Measurements from ENCODE around the gene TATDN2. TPM values are rescaled to one million over a fixed set of nuclear protein-coding genes. Genes with fewer than 3 reads are reported as not detected.
"Not testable (repeated sequence)": the region's sequence is repeated elsewhere in the genome, so short reads cannot be mapped to it uniquely, and the experiment has no call there.

TATDN2 gene
- total RNA-seq, 1 experiment from 2014 or later: 30.4 TPM

GRCh38 chr3:10263646-10264363 lies 15.5 kb downstream of the TATDN2 start:
- CTCF ChIA-PET: interaction anchor here (0.6 kb wide), 1 partner anchor 58 kb away, joined by 3 read pairs; no protein-coding TSS in a partner anchor
- in situ Hi-C loops (cut with HindIII; ENCODE audit: low pct_unique_long_range_greater_than_20kb, low sequenced_read_pairs): no loop called here
- H3K36me3 ChIP-seq (ENCODE audit: control insufficient read depth, insufficient read depth, low read length): peaks cover 8% of the 10 kb centered on the region

GRCh38 chr3:10265833-10266232 lies 17.6 kb downstream of the TATDN2 start:
- intact Hi-C loops (cut with micrococcal nuclease; ENCODE audit: unreplicated experiment) (no loop called here), in situ Hi-C loops (cut with HindIII; ENCODE audit: low pct_unique_long_range_greater_than_20kb, low sequenced_read_pairs) (no loop called here)
- H3K4me3 ChIP-seq (ENCODE audit: low read depth in 2 of 2, low read length in 2 of 2): no peak overlapping the region
- no TSS peak for BruUV-seq (replicated peaks)
- DNase-seq (ENCODE audit: low read depth, low spot score): no peak
- H3K27ac ChIP-seq (ENCODE audit: low read length): no peak overlapping the region
- H3K27me3 ChIP-seq (ENCODE audit: control insufficient read depth, insufficient read depth, low read length): no peaks in the 10 kb centered on the region
- POLR2A ChIA-PET: no interaction called here
- TF ChIP-seq, protein P1, sequence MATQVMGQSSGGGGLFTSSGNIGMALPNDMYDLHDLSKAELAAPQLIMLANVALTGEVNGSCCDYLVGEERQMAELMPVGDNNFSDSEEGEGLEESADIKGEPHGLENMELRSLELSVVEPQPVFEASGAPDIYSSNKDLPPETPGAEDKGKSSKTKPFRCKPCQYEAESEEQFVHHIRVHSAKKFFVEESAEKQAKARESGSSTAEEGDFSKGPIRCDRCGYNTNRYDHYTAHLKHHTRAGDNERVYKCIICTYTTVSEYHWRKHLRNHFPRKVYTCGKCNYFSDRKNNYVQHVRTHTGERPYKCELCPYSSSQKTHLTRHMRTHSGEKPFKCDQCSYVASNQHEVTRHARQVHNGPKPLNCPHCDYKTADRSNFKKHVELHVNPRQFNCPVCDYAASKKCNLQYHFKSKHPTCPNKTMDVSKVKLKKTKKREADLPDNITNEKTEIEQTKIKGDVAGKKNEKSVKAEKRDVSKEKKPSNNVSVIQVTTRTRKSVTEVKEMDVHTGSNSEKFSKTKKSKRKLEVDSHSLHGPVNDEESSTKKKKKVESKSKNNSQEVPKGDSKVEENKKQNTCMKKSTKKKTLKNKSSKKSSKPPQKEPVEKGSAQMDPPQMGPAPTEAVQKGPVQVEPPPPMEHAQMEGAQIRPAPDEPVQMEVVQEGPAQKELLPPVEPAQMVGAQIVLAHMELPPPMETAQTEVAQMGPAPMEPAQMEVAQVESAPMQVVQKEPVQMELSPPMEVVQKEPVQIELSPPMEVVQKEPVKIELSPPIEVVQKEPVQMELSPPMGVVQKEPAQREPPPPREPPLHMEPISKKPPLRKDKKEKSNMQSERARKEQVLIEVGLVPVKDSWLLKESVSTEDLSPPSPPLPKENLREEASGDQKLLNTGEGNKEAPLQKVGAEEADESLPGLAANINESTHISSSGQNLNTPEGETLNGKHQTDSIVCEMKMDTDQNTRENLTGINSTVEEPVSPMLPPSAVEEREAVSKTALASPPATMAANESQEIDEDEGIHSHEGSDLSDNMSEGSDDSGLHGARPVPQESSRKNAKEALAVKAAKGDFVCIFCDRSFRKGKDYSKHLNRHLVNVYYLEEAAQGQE (IDR thresholded peaks at IDR 0.05; ENCODE audit: insufficient read depth in 1 of 2, low read depth in 2 of 2, low read length in 1 of 2): no peak
- no peak for TF ChIP-seq TCF7L2 (IDR thresholded peaks at IDR 0.05; ENCODE audit: low read depth, low read length)
- no peaks in the 10 kb centered on the region for H3K4me1 ChIP-seq (ENCODE audit: control insufficient read depth, insufficient read depth, low read length)
- CTCF ChIA-PET: interaction anchor here (0.6 kb wide), 1 partner anchor 72 kb away, joined by 3 read pairs; no protein-coding TSS in a partner anchor
- H3K9me3 ChIP-seq (ENCODE audit: control insufficient read depth, insufficient read depth, low read depth, low read length): no peaks in the 10 kb centered on the region
- H3K36me3 ChIP-seq (ENCODE audit: control insufficient read depth, insufficient read depth, low read length): peaks cover 8% of the 10 kb centered on the region
- ATAC-seq: no peak

More at GRCh38 chr3:10263646-10264363, 15.5 kb downstream of the TATDN2 start:
- H3K4me1 ChIP-seq (ENCODE audit: control insufficient read depth, insufficient read depth, low read length): no peaks in the 10 kb centered on the region
- no peak for DNase-seq (ENCODE audit: low read depth, low spot score)
- peak; percentile 83; the same call in 1 of the 2 replicates for ATAC-seq
- no TSS peak for BruUV-seq (replicated peaks)
- H3K9me3 ChIP-seq (ENCODE audit: control insufficient read depth, insufficient read depth, low read depth, low read length): no peaks in the 10 kb centered on the region
- H3K27me3 ChIP-seq (ENCODE audit: control insufficient read depth, insufficient read depth, low read length): no peaks in the 10 kb centered on the region
- POLR2A ChIA-PET: interaction anchor here (0.6 kb wide), 1 partner anchor 198 kb away, joined by 3 read pairs; no protein-coding TSS in a partner anchor
- intact Hi-C loops (cut with micrococcal nuclease; ENCODE audit: unreplicated experiment): no loop called here
- no peak overlapping the region for H3K4me3 ChIP-seq (ENCODE audit: low read depth in 2 of 2, low read length in 2 of 2)
- H3K27ac ChIP-seq (ENCODE audit: low read length): no peak overlapping the region
- TF ChIP-seq, protein P2, sequence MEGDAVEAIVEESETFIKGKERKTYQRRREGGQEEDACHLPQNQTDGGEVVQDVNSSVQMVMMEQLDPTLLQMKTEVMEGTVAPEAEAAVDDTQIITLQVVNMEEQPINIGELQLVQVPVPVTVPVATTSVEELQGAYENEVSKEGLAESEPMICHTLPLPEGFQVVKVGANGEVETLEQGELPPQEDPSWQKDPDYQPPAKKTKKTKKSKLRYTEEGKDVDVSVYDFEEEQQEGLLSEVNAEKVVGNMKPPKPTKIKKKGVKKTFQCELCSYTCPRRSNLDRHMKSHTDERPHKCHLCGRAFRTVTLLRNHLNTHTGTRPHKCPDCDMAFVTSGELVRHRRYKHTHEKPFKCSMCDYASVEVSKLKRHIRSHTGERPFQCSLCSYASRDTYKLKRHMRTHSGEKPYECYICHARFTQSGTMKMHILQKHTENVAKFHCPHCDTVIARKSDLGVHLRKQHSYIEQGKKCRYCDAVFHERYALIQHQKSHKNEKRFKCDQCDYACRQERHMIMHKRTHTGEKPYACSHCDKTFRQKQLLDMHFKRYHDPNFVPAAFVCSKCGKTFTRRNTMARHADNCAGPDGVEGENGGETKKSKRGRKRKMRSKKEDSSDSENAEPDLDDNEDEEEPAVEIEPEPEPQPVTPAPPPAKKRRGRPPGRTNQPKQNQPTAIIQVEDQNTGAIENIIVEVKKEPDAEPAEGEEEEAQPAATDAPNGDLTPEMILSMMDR (IDR thresholded peaks at IDR 0.05): peak; percentile 51
- no peak for TF ChIP-seq SIN3A (IDR thresholded peaks at IDR 0.05; ENCODE audit: borderline replicate concordance, insufficient read depth, low read depth, low read length)

DNA sequence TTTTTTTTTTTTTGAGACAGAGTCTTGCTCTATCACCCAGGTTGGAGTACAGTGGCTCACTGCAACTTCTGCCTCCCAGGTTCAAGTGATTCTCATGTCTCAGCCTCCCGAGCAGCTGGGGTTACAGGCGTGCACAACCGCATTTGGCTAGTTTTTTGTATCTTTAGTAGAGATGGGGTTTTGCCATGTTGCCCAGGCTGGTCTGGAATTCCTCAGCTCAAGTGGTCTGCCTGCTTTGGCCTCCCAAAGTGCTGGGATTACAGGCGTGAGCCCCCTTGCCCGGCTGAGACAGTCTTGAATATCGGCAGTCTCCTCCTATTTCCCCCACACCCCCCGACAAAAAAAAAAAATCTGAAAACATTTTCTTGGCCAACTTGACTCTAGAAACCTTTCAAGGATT lies 18.7 kb downstream of the TATDN2 start:
- H3K4me1 ChIP-seq (ENCODE audit: control insufficient read depth, insufficient read depth, low read length); H3K27me3 ChIP-seq (ENCODE audit: control insufficient read depth, insufficient read depth, low read length); H3K36me3 ChIP-seq (ENCODE audit: control insufficient read depth, insufficient read depth, low read length); ATAC-seq; POLR2A ChIA-PET; CTCF ChIA-PET; H3K27ac ChIP-seq (ENCODE audit: low read length); H3K9me3 ChIP-seq (ENCODE audit: control insufficient read depth, insufficient read depth, low read depth, low read length); BruUV-seq (replicated peaks); intact Hi-C loops (cut with micrococcal nuclease; ENCODE audit: unreplicated experiment); in situ Hi-C loops (cut with HindIII; ENCODE audit: low pct_unique_long_range_greater_than_20kb, low sequenced_read_pairs); DNase-seq (ENCODE audit: low read depth, low spot score); H3K4me3 ChIP-seq (ENCODE audit: low read depth in 2 of 2, low read length in 2 of 2): not testable (repeated sequence)
